ENCODE results near the gene LRRC75A.

Gene LRRC75A

GRCh38 chr17:16492613-16493530, 879 bp upstream of the LRRC75A start:
- DNase-seq, result no peak

GRCh38 chr17:16491131-16491702, 776 bp downstream of the LRRC75A start:
- no peak for DNase-seq

GRCh38 chr17:16489431-16489830, 2.6 kb downstream of the LRRC75A start:
- no peak for DNase-seq

GRCh38 chr17:16488968-16489337, 3.0 kb downstream of the LRRC75A start:
- DNase-seq, result no peak

- no peak for DNase-seq
These were observed 3.6 kb downstream of the LRRC75A start for GRCh38 chr17:16488186-16488967.

- no peak for DNase-seq
These were observed 5.4 kb downstream of the LRRC75A start for GRCh38 chr17:16486373-16487250.

- no peak for DNase-seq
These were observed 7.4 kb downstream of the LRRC75A start for GRCh38 chr17:16484445-16485175.

GRCh38 chr17:16483021-16483645, 8.9 kb downstream of the LRRC75A start:
- no peak for DNase-seq

- no peak for DNase-seq
These were observed 9.7 kb downstream of the LRRC75A start for GRCh38 chr17:16482253-16482652.

GRCh38 chr17:16480995-16481394, 11.0 kb downstream of the LRRC75A start:
- DNase-seq, result no peak

- DNase-seq, result no peak
These were observed 12.7 kb downstream of the LRRC75A start for GRCh38 chr17:16479264-16479663.

GRCh38 chr17:16478649-16479048, 13.3 kb downstream of the LRRC75A start:
- DNase-seq, result no peak

GRCh38 chr17:16477666-16478065, 14.3 kb downstream of the LRRC75A start:
- no peak for DNase-seq

- DNase-seq, result no peak
These were observed 14.7 kb downstream of the LRRC75A start for GRCh38 chr17:16477255-16477654.

GRCh38 chr17:16475179-16475704, 16.8 kb downstream of the LRRC75A start:
- DNase-seq, result no peak

GRCh38 chr17:16474012-16474725, 17.8 kb downstream of the LRRC75A start:
- DNase-seq, result no peak

- no peak for DNase-seq
These were observed 18.7 kb downstream of the LRRC75A start for GRCh38 chr17:16473044-16474011.

GRCh38 chr17:16472539-16472938, 19.5 kb downstream of the LRRC75A start:
- no peak for DNase-seq

- DNase-seq, result no peak
These were observed 20.7 kb downstream of the LRRC75A start for GRCh38 chr17:16471295-16471694.

Data from NCI-H524 treated with DMSO at 0.1 percent for 48 hours (cell line).